ENCODE data around the gene TEX13D. TPM values are rescaled to one million over a fixed set of nuclear protein-coding genes. Genes with fewer than 3 reads are reported as not detected.

Gene TEX13D
- total and polyA plus RNA-seq, 2 of the 8 experiments (the other 6 are each of a cell fraction or from before 2014, with no cell fraction given): 0.03 to 0.07 TPM

GRCh38 chrX:124358800-124359383, 26.4 kb downstream of the TEX13D start (continued):
- TF ChIP-seq TBP (IDR thresholded peaks at IDR 0.05; ENCODE audit: low read depth, low read length): no peak
